Mesenchymal stem cell (in vitro differentiated cells and primary cell): ENCODE measurements around the gene DPEP1.
A peak's percentile ranks its signal among the peaks of the same experiment; 100 is the strongest.

Experiments used
- DNase-seq: peaks from one replicate; pipeline ENCODE4 v3.0.0-alpha.2; 2013
- H2AFZ ChIP-seq: one replicate; pipeline ENCODE4 v1.6.1; 2013; ENCODE audit warnings: low read depth, mild to moderate bottlenecking, control low read depth, inconsistent platforms, low read length, moderate library complexity
- H2AK5ac ChIP-seq: 2 replicates; pipeline ENCODE4 v1.6.1; 2013; ENCODE audit warnings: low read length, moderate library complexity, mild to moderate bottlenecking, inconsistent platforms; ENCODE audit not compliant: severe bottlenecking
- H2BK120ac ChIP-seq: one replicate; pipeline ENCODE4 v1.6.1; 2013; ENCODE audit warnings: low read depth, mild to moderate bottlenecking, inconsistent platforms, low read length, moderate library complexity
- H2BK12ac ChIP-seq, 2 experiments: one replicate each; pipeline ENCODE4 v1.6.1; 2013; ENCODE audit warnings: inconsistent platforms in 2 of 2, low read length in 2 of 2, mild to moderate bottlenecking in 2 of 2, moderate library complexity in 2 of 2, control low read depth in 1 of 2
- H2BK15ac ChIP-seq: one replicate; pipeline ENCODE4 v1.6.1; 2013; ENCODE audit warnings: mild to moderate bottlenecking, low read depth, inconsistent platforms; ENCODE audit not compliant: poor library complexity, severe bottlenecking
- H2BK5ac ChIP-seq: 2 replicates; pipeline ENCODE4 v1.6.1; 2013; ENCODE audit warnings: low read depth, mild to moderate bottlenecking, low read length, control low read depth, inconsistent platforms; ENCODE audit not compliant: poor library complexity, severe bottlenecking
- H3K14ac ChIP-seq, 2 experiments: one replicate each; pipeline ENCODE4 v1.6.1; 2013; ENCODE audit warnings: inconsistent platforms in 2 of 2, low read length in 2 of 2, control low read depth in 1 of 2, mild to moderate bottlenecking in 1 of 2, moderate library complexity in 1 of 2
- H3K18ac ChIP-seq, 2 experiments: one replicate each; pipeline ENCODE4 v1.6.1; 2013; ENCODE audit warnings: inconsistent platforms in 2 of 2, low read length in 2 of 2, control low read depth in 1 of 2, low read depth in 1 of 2, mild to moderate bottlenecking in 1 of 2
- H3K23ac ChIP-seq, 2 experiments: one replicate each; pipeline ENCODE4 v1.6.1; 2013; ENCODE audit warnings: inconsistent platforms in 2 of 2, low read length in 2 of 2, mild to moderate bottlenecking in 2 of 2, moderate library complexity in 2 of 2, control low read depth in 1 of 2
- H3K27ac ChIP-seq: 2 replicates; pipeline ENCODE4 v1.5.1; 2013; ENCODE audit warnings: mild to moderate bottlenecking, moderate library complexity, low read length, control low read depth, inconsistent platforms; ENCODE audit not compliant: poor library complexity, severe bottlenecking
- H3K27me3 ChIP-seq, 2 experiments: 2 replicates each; pipeline versions ENCODE4 v1.6.1 to v1.7.0; 2013; ENCODE audit warnings: low read length in 2 of 2, mild to moderate bottlenecking in 2 of 2, moderate library complexity in 2 of 2, control low read depth in 1 of 2, inconsistent platforms in 1 of 2; ENCODE audit not compliant: control insufficient read depth in 1 of 2, insufficient read depth in 1 of 2
- H3K36me3 ChIP-seq, 2 experiments: 2 replicates each; pipeline versions ENCODE4 v1.6.1 to v1.7.0; 2013; ENCODE audit warnings: low read length in 2 of 2, control low read depth in 1 of 2, inconsistent platforms in 1 of 2, low read depth in 1 of 2, mild to moderate bottlenecking in 1 of 2; ENCODE audit not compliant: insufficient read depth in 2 of 2, control insufficient read depth in 1 of 2
- H3K4ac ChIP-seq, 2 experiments: one replicate each; pipeline ENCODE4 v1.6.1; 2013; ENCODE audit warnings: inconsistent platforms in 2 of 2, low read length in 2 of 2, mild to moderate bottlenecking in 2 of 2, moderate library complexity in 2 of 2, control low read depth in 1 of 2, low read depth in 1 of 2
- H3K4me1 ChIP-seq: 2 replicates; pipeline ENCODE4 v1.6.1; 2013; ENCODE audit warnings: low read depth, low read length, control low read depth; ENCODE audit not compliant: control insufficient read depth, insufficient read depth
- H3K4me2 ChIP-seq: 2 replicates; pipeline ENCODE4 v1.6.1; 2013; ENCODE audit warnings: low read length, mild to moderate bottlenecking, inconsistent platforms; ENCODE audit not compliant: poor library complexity, severe bottlenecking
- H3K4me3 ChIP-seq, 2 experiments: 2 replicates each; pipeline versions ENCODE4 v1.5.1 to v1.7.0; 2013; ENCODE audit warnings: low read length in 2 of 2, mild to moderate bottlenecking in 2 of 2, control low read depth in 1 of 2, low read depth in 1 of 2; ENCODE audit not compliant: insufficient read depth in 1 of 2
- H3K79me1 ChIP-seq: replicated peaks from 2 replicates; pipeline ENCODE4 v1.6.1; 2013; ENCODE audit warnings: mild to moderate bottlenecking, control low read depth, low read length, inconsistent platforms; ENCODE audit not compliant: poor library complexity, severe bottlenecking
- H3K9ac ChIP-seq: 2 replicates; pipeline ENCODE4 v1.7.0; 2013; ENCODE audit warnings: mild to moderate bottlenecking, low read length, moderate library complexity
- H3K9me3 ChIP-seq: 2 replicates; pipeline ENCODE4 v1.7.0; 2013; ENCODE audit warnings: mild to moderate bottlenecking, low read length; ENCODE audit not compliant: control insufficient read depth
- H4K8ac ChIP-seq: one replicate; pipeline ENCODE4 v1.6.1; 2013; ENCODE audit warnings: inconsistent platforms, mild to moderate bottlenecking, low read length, moderate library complexity
- H4K91ac ChIP-seq: one replicate; pipeline ENCODE4 v1.6.1; 2013; ENCODE audit warnings: mild to moderate bottlenecking, low read length, inconsistent platforms
- WGBS: methylation state at CpG from one replicate; pipeline ENCODE4 v1.1.7; 2013; ENCODE audit warnings: mixed read lengths; 5-methylcytosine and 5-hydroxymethylcytosine counted together

The DPEP1 gene

DNA sequence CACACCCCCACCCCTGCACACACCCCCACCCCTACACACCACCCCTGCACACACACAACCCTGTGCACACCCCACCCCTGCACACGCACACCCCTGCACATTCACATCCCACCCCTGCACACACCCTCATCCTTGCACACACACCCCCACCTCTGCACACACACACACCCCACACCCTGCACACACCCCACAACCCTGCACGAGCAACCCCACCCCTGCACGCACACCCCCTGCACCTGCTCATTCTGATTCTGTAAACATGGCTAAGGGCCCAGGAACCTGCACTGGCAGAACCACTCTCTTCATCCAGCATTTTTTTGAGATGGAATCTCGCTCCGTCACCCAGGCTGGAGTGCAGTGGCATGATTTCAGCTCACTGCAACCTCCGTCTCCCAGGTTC is 25.9 kb downstream of the DPEP1 start:
- Histone ChIP-seq H3K14ac (no peak overlapping the region), H3K36me3 (peaks cover 0 to 10% of the 10 kb centered on the region in 2 experiments), H4K8ac (no peak overlapping the region), H3K4me2 (no peak overlapping the region), H2BK15ac (no peak overlapping the region), H2AK5ac (no peak overlapping the region), H2BK120ac (no peak overlapping the region), H3K9ac (no peak overlapping the region), H2BK5ac (no peak overlapping the region), H3K18ac (no peak overlapping the region), H3K4me3 (no peak overlapping the region), H2AFZ (no peak overlapping the region), H4K91ac (no peak overlapping the region), H3K27me3 (peaks cover 0 to 25% of the 10 kb centered on the region in 2 experiments), H3K4ac (no peak overlapping the region), H3K79me1 (no peaks in the 10 kb centered on the region), H2BK12ac (no peak overlapping the region), H3K27ac (no peak overlapping the region), H3K23ac (no peak overlapping the region), H3K4me1 (peaks cover 8% of the 10 kb centered on the region), H3K9me3 (no peaks in the 10 kb centered on the region)
- 94% methylated on average over 6 of the region's 6 CpGs for WGBS
- no peak for DNase-seq

DNA sequence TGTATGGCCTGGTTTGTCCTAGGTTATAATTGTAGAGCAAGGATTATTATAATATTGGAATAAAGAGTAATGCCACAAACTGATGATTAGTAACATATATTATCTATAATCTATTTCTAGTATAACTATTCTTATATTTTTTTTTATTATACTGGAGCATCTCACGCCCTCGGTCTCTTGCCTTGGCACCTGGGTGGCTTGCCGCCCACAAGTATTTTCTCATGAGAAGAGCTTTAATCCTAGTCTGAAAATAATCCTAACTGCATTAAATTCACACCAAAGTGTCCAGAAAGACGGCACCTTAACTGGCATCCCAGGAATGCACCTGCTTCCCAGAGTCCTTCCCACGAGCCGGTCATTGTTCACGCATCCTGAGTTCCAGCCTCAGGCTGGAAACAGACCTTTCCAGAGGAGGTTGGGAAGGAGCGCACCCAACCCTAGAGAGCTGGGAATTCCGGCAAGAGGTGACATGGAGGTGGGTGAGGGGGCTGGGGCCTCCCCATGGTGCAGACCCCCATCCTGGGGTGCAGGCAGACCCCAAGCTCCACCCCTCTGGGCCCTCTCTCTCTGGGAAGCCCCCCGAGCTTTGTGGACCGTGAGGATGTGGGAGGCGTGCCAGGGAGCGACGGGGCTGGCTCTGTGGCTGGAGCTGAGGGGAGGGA is 28.1 kb downstream of the DPEP1 start:
- no peak overlapping the region for H4K91ac ChIP-seq
- peak overlapping the region; percentile 71 for H3K9ac ChIP-seq
- no peak overlapping the region for H4K8ac ChIP-seq
- no peak for DNase-seq
- H3K27ac ChIP-seq = no peak overlapping the region
- peaks cover 19 to 30% of the 10 kb centered on the region in 2 experiments for H3K36me3 ChIP-seq
- peaks cover 0 to 12% of the 10 kb centered on the region in 2 experiments for H3K27me3 ChIP-seq
- peaks cover 6% of the 10 kb centered on the region for H3K79me1 ChIP-seq
- no peak overlapping the region for H2BK15ac ChIP-seq
- no peak overlapping the region for H2BK12ac ChIP-seq
- H2AK5ac ChIP-seq = no peak overlapping the region
- H3K9me3 ChIP-seq = no peaks in the 10 kb centered on the region
- H2BK120ac ChIP-seq = no peak overlapping the region
- H3K4me1 ChIP-seq = peaks cover 8% of the 10 kb centered on the region
- H3K14ac ChIP-seq = no peak overlapping the region
- H3K4ac ChIP-seq = no peak overlapping the region
- WGBS = 88% methylated on average over 14 of the region's 14 CpGs
- H3K18ac ChIP-seq = no peak overlapping the region
- no peak overlapping the region for H3K4me2 ChIP-seq
- H2BK5ac ChIP-seq = no peak overlapping the region
- H2AFZ ChIP-seq = no peak overlapping the region
- H3K23ac ChIP-seq = no peak overlapping the region
- peak overlapping the region in 1 of 2 experiments; percentile 77 for H3K4me3 ChIP-seq

DNA sequence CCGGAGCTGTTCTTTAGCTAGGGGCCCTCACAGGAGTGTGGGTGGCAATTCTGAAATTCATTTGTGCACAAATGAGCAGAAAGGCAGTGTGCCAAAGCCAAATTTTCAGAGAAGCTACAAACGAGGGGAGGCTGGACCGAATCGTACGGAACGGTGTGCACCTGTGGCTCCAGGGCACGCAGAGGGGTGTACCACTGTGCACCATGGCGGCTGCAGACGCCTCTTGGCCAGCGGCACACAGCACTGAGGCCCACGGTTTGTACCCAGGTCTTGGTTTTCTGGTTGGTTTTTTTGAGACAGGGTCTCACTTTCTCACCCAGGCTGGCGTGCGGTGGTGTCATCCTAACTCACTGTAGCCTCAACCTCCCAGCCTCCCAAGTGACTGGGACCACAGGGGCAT is 29.1 kb downstream of the DPEP1 start:
- 94% methylated on average over 10 of the region's 13 CpGs for WGBS
- no peak overlapping the region for H2BK120ac ChIP-seq

DNA sequence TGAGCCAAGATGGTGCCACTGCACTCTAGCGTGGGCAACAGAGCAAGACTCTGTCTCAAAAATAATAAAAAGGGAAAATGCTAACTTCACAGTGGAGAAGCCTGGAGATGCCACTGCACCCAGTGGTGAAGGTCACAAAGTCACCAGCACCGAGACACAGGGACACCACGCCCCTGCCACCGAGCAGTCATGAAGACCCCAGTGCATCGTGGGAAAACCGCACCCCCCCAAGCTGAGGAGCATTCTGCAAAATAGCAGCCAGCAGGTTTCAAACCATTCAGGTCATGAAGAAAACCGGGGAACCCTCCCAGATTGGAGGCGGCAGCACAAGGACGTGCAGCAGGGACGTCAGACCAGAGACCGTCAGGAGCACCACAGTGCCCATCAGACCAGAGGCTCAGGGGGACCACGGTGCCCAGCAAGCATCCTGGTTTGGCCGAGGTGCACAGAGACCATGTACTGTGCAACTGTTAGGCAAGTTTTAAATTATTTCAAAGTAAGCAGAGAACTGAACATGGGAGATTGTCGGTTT is 30.4 kb downstream of the DPEP1 start:
- no peak overlapping the region for H3K9ac ChIP-seq
- no peaks in the 10 kb centered on the region for H3K9me3 ChIP-seq
- peaks cover 30 to 47% of the 10 kb centered on the region in 2 experiments for H3K36me3 ChIP-seq
- peaks cover 12% of the 10 kb centered on the region for H3K79me1 ChIP-seq
- H2AFZ ChIP-seq = no peak overlapping the region
- H4K8ac ChIP-seq = no peak overlapping the region
- H3K4me3 ChIP-seq = no peak overlapping the region
- H3K4me1 ChIP-seq = peaks cover 4% of the 10 kb centered on the region
- DNase-seq = no peak
- no peak overlapping the region for H3K4me2 ChIP-seq
- H3K27me3 ChIP-seq = peaks cover 0 to 2% of the 10 kb centered on the region in 2 experiments
- no peak overlapping the region for H3K4ac ChIP-seq
- no peak overlapping the region for H4K91ac ChIP-seq
- H2BK5ac ChIP-seq = no peak overlapping the region
- no peak overlapping the region for H3K14ac ChIP-seq
- no peak overlapping the region for H2BK120ac ChIP-seq
- no peak overlapping the region for H2BK15ac ChIP-seq
- no peak overlapping the region for H3K23ac ChIP-seq
- no peak overlapping the region for H2AK5ac ChIP-seq
- no peak overlapping the region for H3K18ac ChIP-seq
- no peak overlapping the region for H3K27ac ChIP-seq
- WGBS = 88% methylated on average over 14 of the region's 14 CpGs
- no peak overlapping the region for H2BK12ac ChIP-seq

More for the DNA sequence above, 29.1 kb downstream of the DPEP1 start:
- Histone ChIP-seq H3K4me2 (no peak overlapping the region), H2BK15ac (no peak overlapping the region), H2AFZ (no peak overlapping the region), H3K27ac (no peak overlapping the region), H4K91ac (no peak overlapping the region), H2BK12ac (no peak overlapping the region), H3K18ac (no peak overlapping the region), H4K8ac (no peak overlapping the region), H3K4ac (no peak overlapping the region), H2BK5ac (no peak overlapping the region), H3K14ac (no peak overlapping the region), H3K23ac (no peak overlapping the region), H3K27me3 (peaks cover 0 to 8% of the 10 kb centered on the region in 2 experiments), H2AK5ac (no peak overlapping the region), H3K4me3 (no peak overlapping the region), H3K36me3 (peaks cover 26 to 40% of the 10 kb centered on the region in 2 experiments), H3K4me1 (peaks cover 4% of the 10 kb centered on the region), H3K9ac (no peak overlapping the region), H3K9me3 (no peaks in the 10 kb centered on the region), H3K79me1 (peaks cover 12% of the 10 kb centered on the region)
- DNase-seq = no peak
